ENCODE measurements around the gene ZNF407. TPM values are rescaled to one million over a fixed set of nuclear protein-coding genes. Genes with fewer than 3 reads are reported as not detected.

ZNF407 gene
- total RNA-seq, 1 donor from 2014 or later, result 26.7 TPM

DNA sequence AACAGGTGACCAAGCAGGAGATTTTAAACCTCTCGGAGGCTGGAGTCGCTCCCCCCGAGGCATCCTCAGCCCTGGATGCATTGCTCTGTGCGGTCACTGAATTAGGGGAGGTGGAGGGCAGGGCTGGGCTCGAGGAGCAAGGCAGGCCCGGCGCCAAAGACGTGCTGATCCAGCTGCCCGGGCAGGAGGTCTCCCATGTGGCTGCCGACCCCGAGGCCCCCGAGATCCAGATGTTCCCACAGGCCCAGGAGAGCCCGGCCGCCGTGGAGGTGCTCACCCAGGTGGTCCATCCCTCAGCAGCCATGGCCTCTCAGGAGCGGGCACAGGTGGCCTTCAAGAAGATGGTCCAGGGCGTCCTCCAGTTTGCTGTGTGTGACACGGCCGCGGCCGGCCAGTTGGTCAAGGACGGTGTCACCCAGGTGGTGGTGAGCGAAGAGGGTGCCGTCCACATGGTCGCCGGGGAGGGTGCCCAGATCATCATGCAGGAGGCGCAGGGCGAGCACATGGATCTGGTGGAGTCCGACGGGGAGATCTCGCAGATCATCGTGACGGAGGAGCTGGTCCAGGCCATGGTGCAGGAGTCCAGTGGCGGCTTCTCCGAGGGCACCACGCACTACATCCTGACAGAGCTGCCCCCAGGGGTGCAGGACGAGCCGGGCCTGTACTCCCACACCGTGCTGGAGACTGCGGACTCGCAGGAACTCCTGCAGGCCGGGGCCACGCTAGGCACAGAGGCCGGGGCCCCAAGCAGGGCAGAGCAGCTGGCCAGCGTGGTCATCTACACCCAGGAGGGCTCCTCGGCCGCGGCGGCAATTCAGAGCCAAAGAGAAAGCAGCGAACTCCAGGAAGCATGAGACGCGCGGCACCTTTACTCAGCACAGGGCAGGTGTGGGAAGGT lies 466.2 kb downstream of the ZNF407 start:
- intact Hi-C loops (cut with micrococcal nuclease), result no loop called here
- H3K27me3 Mint-ChIP-seq, result no peaks in the 10 kb centered on the region
- H3K9me3 Mint-ChIP-seq, result no peaks in the 10 kb centered on the region
- H3K4me1 Mint-ChIP-seq, result peaks cover 7% of the 10 kb centered on the region
- ChIA-PET POLR2A (no interaction called here), CTCF (no interaction called here)
- no peak for TF ChIP-seq CTCF (IDR thresholded peaks at IDR 0.05)
- DNase-seq, result no peak
- H3K36me3 Mint-ChIP-seq (ENCODE audit: low read depth), result peaks cover 28% of the 10 kb centered on the region
- ATAC-seq (ENCODE audit: low read depth), result no peak
- H3K4me3 Mint-ChIP-seq, result no peak overlapping the region
- H3K27ac Mint-ChIP-seq, result no peak overlapping the region

DNA sequence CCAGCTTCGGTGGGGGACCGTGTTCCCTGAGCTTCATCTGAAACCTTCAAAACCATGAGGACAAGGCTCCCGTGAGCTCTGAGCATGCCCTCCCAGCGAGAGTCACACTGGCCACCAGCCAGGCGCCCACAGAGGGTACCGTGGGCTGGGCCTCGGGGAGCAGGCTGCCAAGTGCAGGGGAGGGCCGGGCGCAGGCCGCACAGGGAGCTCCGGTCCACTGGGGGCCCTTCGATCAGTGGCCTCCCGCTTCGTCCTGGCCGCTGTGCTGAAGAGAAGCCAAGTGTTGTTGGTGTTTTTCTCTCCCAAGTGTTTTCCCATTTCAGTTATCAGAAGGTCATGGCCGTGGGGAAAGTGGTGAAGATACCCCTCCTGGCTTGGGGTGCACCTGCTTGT lies 466.8 kb downstream of the ZNF407 start:
- DNase-seq, result no peak
- ChIA-PET POLR2A (no interaction called here), CTCF (no interaction called here)
- no peak for TF ChIP-seq CTCF (IDR thresholded peaks at IDR 0.05)
- peaks cover 11% of the 10 kb centered on the region for H3K4me1 Mint-ChIP-seq
- H3K27ac Mint-ChIP-seq, result no peak overlapping the region
- no peak overlapping the region for H3K4me3 Mint-ChIP-seq
- H3K27me3 Mint-ChIP-seq, result no peaks in the 10 kb centered on the region
- peaks cover 26% of the 10 kb centered on the region for H3K36me3 Mint-ChIP-seq (ENCODE audit: low read depth)
- intact Hi-C loops (cut with micrococcal nuclease), result no loop called here
- no peak for ATAC-seq (ENCODE audit: low read depth)
- H3K9me3 Mint-ChIP-seq, result no peaks in the 10 kb centered on the region

DNA sequence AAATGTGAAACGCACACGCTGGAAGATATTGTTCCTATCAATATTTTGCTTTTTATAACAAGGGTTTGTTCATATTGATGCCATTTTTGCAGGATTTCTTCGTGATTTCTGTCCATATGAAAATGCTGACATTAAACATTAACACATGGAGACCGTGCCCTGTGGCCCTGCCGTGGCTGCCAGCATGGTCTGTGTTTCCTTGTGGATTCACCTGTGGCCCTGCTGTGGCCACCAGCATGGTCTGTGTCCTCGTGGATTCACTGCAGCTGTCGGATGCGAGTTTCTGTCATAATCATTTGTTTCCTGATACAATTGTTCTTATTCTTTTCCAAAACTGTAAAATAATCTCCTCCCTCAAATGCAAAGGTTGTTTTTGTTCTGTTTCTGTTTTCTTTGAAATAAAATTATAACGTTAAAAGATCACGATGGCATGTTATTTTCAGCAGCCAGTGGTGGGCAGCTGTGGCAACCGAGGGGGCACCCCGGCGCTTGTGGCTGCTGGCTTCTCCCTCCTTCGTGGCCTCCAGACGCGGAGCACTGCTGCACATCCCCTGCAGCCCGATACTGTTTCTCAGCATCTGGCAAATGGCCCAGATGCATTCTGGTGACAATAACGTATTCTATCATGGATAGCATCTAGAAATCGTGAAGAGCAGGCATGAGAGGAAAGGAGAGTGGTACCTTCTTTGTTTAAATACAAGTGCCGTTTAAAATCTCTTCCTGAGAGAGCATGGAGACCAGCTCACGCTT lies 467.8 kb downstream of the ZNF407 start:
- H3K4me3 Mint-ChIP-seq, result no peak overlapping the region
- ChIA-PET POLR2A (interaction anchor here (0.7 kb wide), 1 partner anchor 121 kb away, joined by 11 read pairs; no protein-coding TSS in a partner anchor), CTCF (no interaction called here)
- H3K27ac Mint-ChIP-seq, result peak overlapping the region; percentile 26
- DNase-seq (no peak), ATAC-seq (ENCODE audit: low read depth) (no peak)
- peaks cover 20% of the 10 kb centered on the region for H3K4me1 Mint-ChIP-seq
- TF ChIP-seq CTCF (IDR thresholded peaks at IDR 0.05), result no peak
- intact Hi-C loops (cut with micrococcal nuclease), result no loop called here
- peaks cover 26% of the 10 kb centered on the region for H3K36me3 Mint-ChIP-seq (ENCODE audit: low read depth)
- no peaks in the 10 kb centered on the region for H3K27me3 Mint-ChIP-seq
- no peaks in the 10 kb centered on the region for H3K9me3 Mint-ChIP-seq

DNA sequence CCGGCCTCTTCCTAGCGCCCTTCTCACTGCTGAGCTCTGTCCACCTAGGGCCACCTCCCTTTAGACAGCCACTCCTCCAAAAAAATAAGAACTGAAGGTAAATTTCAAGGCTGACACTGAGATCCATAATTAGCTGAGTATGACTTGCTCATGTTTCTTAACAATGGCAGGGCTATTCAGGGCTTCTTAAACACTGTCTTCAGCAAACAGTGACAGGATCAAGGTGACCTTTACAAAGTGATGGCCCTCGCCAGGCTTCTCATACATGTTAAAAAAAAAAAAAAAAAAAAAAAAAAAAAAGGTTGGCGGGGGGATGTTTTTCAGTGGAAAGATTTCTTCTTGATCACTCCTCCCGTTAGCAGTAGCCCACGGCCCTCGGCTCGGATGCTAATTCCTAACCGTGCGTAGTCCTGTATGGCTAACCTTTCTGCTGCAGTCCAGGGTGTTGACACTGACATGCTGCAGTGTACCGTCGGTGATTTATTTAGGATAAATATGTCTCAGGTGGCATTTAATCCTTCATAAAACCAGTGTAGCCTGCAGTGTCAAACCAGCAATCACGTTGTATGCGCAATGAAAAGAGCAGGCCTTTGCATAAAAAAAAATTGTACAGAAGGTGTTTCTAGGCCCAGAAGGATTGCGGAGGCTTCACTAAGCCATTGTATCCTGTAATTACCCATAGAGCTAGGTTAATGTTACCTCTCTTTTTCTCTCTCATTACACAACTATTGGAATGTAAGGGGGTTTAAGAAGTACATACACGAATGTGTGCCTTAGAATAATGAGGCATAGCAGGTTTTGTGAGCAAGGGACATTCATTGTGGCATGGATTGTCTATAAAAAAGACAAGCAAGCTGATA lies 468.6 kb downstream of the ZNF407 start:
- no peak for DNase-seq
- no peak for TF ChIP-seq CTCF (IDR thresholded peaks at IDR 0.05)
- CTCF ChIA-PET, result no interaction called here
- Mint-ChIP-seq H3K4me1 (peaks cover 28% of the 10 kb centered on the region), H3K36me3 (ENCODE audit: low read depth) (peaks cover 25% of the 10 kb centered on the region), H3K4me3 (no peak overlapping the region), H3K9me3 (no peaks in the 10 kb centered on the region), H3K27ac (no peak overlapping the region), H3K27me3 (no peaks in the 10 kb centered on the region)
- POLR2A ChIA-PET, result interaction anchor here (0.7 kb wide), 1 partner anchor 122 kb away, joined by 11 read pairs; no protein-coding TSS in a partner anchor
- intact Hi-C loops (cut with micrococcal nuclease), result no loop called here
- ATAC-seq (ENCODE audit: low read depth), result no peak
